ENCODE measurements around the gene CHD3. TPM values are rescaled to one million over a fixed set of nuclear protein-coding genes. Genes with fewer than 3 reads are reported as not detected.

CHD3 gene
- total and polyA plus RNA-seq, 10 of the 15 experiments (the other 5 are each of a cell fraction or from before 2014, with no cell fraction given) = 1.4 to 86.8 (median 39.1) TPM

- in situ Hi-C loops (cut with MboI) (no loop called here), intact Hi-C loops (cut with micrococcal nuclease; ENCODE audit: unreplicated experiment) (no loop called here)
- ATAC-seq = peak; percentile 33; the same call in 2 of the 3 replicates
- ChIA-PET SMC1A (ENCODE audit: uncharacterized antibody, unreplicated experiment) (interaction anchor here (0.6 to 1.3 kb wide), 3 partner anchors 12 to 99 kb away, joined by 3 read pairs; no protein-coding TSS in a partner anchor), CTCF (interaction anchor here (1.0 to 2.3 kb wide), 7 partner anchors 10 to 307 kb away, joined by 3 to 10 read pairs (median 4); partner anchors contain the start of gene FXR2), RAD21 (ENCODE audit: unreplicated experiment) (interaction anchor here (0.9 kb wide), 1 partner anchor 10 kb away, joined by 4 read pairs; the partner anchor contains the start of genes CNTROB and TRAPPC1), POLR2A (interaction anchor here (1.4 kb wide), 1 partner anchor 10 kb away, joined by 7 read pairs; the partner anchor contains the start of genes CNTROB and TRAPPC1)
- Histone ChIP-seq H3K9me3 (replicated peaks; ENCODE audit: control insufficient read depth, insufficient read depth, low read length) (no peaks in the 10 kb centered on the region), H3K4me3 (no peak overlapping the region; the same call in 1 of the 2 replicates), H3K36me3 (ENCODE audit: control insufficient read depth in 2 of 2, insufficient read depth in 2 of 2, low read length in 1 of 2) (no peaks in the 10 kb centered on the region; a peak in 1 of 4 replicates), H3K27me3 (replicated peaks in 1 of 2; ENCODE audit: control insufficient read depth in 2 of 2, insufficient read depth in 2 of 2, low read length in 1 of 2) (no peaks in the 10 kb centered on the region), H3K79me2 (ENCODE audit: control insufficient read depth, insufficient read depth, low read length) (no peaks in the 10 kb centered on the region), H3K4me2 (ENCODE audit: control insufficient read depth, insufficient read depth) (peak overlapping the region; percentile 87), H3K27ac (ENCODE audit: control insufficient read depth, insufficient read depth) (no peak overlapping the region), H4K20me1 (ENCODE audit: control insufficient read depth, insufficient read depth) (no peaks in the 10 kb centered on the region), H3K9ac (ENCODE audit: control insufficient read depth, insufficient read depth, low read length) (peak overlapping the region; percentile 41; the same call in 1 of the 2 replicates), H2AFZ (ENCODE audit: control insufficient read depth, low read depth, low read length) (peak overlapping the region; percentile 61), H3K4me1 (ENCODE audit: control insufficient read depth, insufficient read depth, low read length) (peaks cover 7% of the 10 kb centered on the region)
- BruUV-seq (replicated peaks) = no TSS peak
- TF ChIP-seq SREBF2 (IDR thresholded peaks at IDR 0.05; ENCODE audit: low read length) = no peak
- no peak for TF ChIP-seq MEF2B (IDR thresholded peaks at IDR 0.05; ENCODE audit: partially characterized antibody, poor library complexity, severe bottlenecking)
- TF ChIP-seq RAD51 (IDR thresholded peaks at IDR 0.05) = no peak
- no peak for TF ChIP-seq MXI1 (IDR thresholded peaks at IDR 0.05; ENCODE audit: low read depth, low read length)
- TF ChIP-seq ZBED1 (IDR thresholded peaks at IDR 0.05; ENCODE audit: borderline replicate concordance) = no peak
- TF ChIP-seq SMARCA5 (IDR thresholded peaks at IDR 0.05) = no peak
- no peak for TF ChIP-seq ZBTB40 (IDR thresholded peaks at IDR 0.05; ENCODE audit: borderline replicate concordance)
- no peak for TF ChIP-seq POLR2AphosphoS5 (IDR thresholded peaks at IDR 0.05; ENCODE audit: low read length)
- no peak for TF ChIP-seq EED (IDR thresholded peaks at IDR 0.05; ENCODE audit: low read depth)
- no peak for TF ChIP-seq RFX5 (IDR thresholded peaks at IDR 0.05; ENCODE audit: low read depth, low read length)
- TF ChIP-seq ZNF217 (IDR thresholded peaks at IDR 0.05) = no peak
- peak; percentile 24; the same call in 1 of the 2 replicates for TF ChIP-seq CREB1 (IDR thresholded peaks at IDR 0.05; ENCODE audit: low read depth)
- no peak for TF ChIP-seq ESRRA (IDR thresholded peaks at IDR 0.05; ENCODE audit: low read length)
- no peak for TF ChIP-seq CBX5 (IDR thresholded peaks at IDR 0.05; ENCODE audit: low read depth)
- TF ChIP-seq ZBTB4 (CRISPR knock-in tag; IDR thresholded peaks at IDR 0.05) = no peak
- peak; percentile 47; the same call in 1 of the 2 replicates for TF ChIP-seq ATF7 (IDR thresholded peaks at IDR 0.05; ENCODE audit: low read depth)
- FAIRE-seq = no peak
- no peak for DNase-seq (ENCODE audit: low read depth, low spot score)
- WGBS (ENCODE audit: insufficient coverage, insufficient replicate concordance, low lambda C conversion rate, missing lambda C conversion rate) = 59% methylated on average over 16 of the region's 16 CpGs
Measured at GRCh38 chr17:7922269-7922844, 33.8 kb downstream of the CHD3 start.

All from GM12878 (cell line).